NCI-H1436 (cell line): ENCODE measurements around the gene ADCY10.
"Not testable (repeated sequence)": the region's sequence is repeated elsewhere in the genome, so short reads cannot be mapped to it uniquely, and the experiment has no call there.

Experiments
- DNase-seq: peaks from one replicate; lab custom pipeline; 2025; lab: John Stamatoyannopoulos, UW

ADCY10 gene

GRCh38 chr1:167854184-167854583 lies 59.8 kb downstream of the ADCY10 start:
- DNase-seq = no peak

- DNase-seq = no peak
Observed at GRCh38 chr1:167849666-167850065, 64.3 kb downstream of the ADCY10 start.

- DNase-seq = no peak
Observed at GRCh38 chr1:167842872-167843271, 71.1 kb downstream of the ADCY10 start.

DNA sequence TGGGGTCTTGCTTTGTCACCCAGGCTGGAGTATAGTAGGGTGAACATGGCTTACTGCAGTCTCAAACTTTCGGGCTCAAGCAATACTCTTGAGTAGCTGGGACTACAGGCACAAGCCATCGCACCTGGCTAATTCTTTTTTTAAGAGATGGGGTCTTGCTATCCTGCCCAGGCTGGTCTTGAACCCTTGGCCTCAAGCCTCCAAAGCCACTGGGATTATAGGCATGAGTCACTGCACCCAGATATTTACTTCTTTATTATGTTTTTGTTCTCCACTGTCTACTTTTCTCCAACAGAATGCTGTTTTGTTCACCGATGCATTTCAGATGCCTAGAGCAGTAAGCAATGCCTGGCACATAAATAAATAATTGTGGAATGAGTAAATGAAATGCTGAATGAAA lies 72.4 kb downstream of the ADCY10 start:
- DNase-seq = no peak

DNA sequence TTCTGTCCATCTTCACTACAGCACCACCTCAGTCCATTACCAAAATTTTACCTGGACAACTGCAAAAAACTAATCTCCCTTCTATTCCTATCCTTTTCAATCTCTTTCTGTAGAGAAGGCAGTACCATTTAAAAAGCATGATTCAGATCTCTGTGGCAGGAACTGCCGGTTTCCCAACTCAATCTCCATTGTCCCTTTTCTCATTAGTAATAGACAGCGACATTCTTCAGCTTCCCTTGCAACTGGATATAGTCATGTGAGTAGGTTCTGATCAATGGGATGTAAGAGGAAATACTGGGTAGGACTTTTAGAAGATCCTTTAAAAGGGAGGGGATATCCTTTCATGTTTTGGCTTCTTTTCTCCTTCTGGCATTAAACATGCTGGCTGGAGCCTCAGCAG lies 74.9 kb downstream of the ADCY10 start:
- DNase-seq = no peak

DNA sequence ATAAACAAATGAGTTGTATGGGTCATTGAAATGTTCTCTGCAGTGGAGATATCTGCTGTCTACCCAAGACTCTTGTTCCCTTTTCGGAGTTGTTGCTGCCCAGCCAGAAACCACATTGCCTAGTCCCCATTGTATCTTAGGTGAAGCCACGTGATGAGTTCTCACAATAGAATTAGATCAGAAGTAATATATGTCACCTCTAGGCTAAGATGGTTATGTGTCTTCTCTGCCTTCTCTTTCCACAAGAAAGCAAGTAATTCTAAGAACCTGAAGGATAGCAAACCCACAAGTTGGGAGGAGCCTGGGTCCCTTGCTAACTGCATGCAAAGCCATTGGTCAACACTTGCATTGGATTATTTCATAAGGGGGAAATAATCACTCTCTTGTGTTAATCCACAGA lies 76.6 kb downstream of the ADCY10 start:
- no peak for DNase-seq

DNA sequence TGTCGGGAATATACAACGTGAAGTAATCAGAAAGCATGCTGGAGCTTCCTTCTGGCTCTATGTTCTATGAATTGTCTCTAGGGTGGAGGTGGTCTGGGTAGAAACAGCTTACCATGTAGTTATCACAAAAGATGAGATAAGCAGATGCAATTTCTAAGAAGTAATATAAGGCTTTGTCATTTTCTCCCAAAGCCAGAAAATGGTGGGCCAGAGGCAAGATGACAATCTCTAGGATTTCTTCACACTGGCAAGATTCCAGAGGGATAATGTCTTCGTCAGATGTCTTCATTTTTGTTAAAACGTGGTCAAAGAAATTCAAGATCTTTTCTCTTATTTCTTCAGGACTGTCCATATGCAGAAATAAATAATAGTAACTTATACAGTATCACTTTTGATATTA lies 77.7 kb downstream of the ADCY10 start:
- DNase-seq = no peak

- no peak for DNase-seq
Observed at GRCh38 chr1:167833904-167834303, 80.0 kb downstream of the ADCY10 start.

DNA sequence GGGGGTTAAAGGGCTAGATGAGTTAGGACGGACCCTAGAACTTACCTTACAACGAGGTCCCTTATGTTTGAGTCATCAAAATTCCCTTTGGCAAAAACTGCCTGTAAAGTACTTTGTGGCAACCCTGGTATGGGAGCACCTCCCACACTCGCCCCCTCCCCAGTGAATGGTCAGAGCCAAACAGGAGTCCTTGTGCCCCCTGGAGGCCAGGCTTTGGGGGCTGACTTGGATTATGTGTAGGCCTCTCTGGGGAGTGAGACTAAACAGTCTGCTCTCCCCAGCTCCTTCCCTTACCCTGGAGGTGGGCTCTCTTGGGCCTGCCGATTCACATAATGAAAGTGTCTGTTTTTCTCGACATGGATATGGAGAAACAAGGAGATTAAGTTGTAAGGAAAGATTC lies 81.2 kb downstream of the ADCY10 start:
- DNase-seq = no peak

- DNase-seq = not testable (repeated sequence)
Observed at GRCh38 chr1:167830668-167831067, 83.3 kb downstream of the ADCY10 start.

GRCh38 chr1:167829868-167830267 lies 84.1 kb downstream of the ADCY10 start:
- DNase-seq = no peak

DNA sequence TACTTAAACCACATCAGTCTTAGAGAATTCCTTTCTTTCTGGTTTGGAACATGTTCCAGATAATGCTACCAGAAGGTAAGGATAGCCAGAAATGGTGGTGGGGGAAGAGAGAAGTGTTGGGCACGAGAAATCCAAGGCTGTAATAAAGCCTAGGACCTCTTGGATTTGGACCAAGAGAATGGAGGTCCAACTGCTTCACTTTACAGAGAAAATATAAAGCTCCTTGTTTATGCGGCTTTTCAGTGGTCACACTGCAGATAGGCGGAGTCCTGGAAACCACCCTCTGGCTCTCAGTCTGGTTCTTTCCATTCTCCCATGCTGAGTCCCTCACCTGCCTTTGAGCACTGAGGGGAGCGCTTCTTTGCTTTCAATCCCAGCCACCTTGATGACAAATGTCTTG lies 87.8 kb downstream of the ADCY10 start:
- DNase-seq = no peak

DNA sequence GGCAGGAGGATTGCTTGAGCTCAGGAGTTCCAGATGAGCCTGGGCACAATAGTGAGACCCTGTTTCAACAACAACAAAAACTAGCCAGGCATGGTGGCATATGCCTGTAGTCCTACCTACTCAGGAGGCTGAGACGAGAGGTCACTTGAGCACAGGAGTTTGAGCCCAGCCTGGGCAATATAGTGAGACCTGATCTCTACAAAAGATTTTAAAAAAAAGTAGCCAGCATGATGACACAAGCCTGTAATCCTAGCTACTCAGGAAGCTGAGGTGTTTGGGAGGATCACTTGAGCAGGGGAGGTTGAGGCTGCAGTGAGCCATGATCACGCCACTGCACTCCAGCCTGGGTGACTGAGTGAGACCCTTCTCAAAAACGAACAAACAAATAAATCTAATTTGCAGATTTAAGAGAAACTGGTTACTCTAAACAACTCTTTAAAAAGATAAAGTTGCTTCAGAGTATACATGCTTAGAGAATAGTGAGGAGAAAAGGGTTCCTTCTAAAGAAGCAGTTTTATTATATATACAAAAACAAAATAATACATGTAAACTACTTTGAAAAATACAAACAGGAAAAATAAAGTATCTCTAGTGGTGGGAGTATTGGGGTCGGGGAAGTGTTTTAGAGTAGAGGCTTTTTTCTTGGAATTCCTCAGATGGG lies 88.4 kb downstream of the ADCY10 start:
- no peak for DNase-seq

- no peak for DNase-seq
Observed at GRCh38 chr1:167824163-167824794, 89.7 kb downstream of the ADCY10 start.

DNA sequence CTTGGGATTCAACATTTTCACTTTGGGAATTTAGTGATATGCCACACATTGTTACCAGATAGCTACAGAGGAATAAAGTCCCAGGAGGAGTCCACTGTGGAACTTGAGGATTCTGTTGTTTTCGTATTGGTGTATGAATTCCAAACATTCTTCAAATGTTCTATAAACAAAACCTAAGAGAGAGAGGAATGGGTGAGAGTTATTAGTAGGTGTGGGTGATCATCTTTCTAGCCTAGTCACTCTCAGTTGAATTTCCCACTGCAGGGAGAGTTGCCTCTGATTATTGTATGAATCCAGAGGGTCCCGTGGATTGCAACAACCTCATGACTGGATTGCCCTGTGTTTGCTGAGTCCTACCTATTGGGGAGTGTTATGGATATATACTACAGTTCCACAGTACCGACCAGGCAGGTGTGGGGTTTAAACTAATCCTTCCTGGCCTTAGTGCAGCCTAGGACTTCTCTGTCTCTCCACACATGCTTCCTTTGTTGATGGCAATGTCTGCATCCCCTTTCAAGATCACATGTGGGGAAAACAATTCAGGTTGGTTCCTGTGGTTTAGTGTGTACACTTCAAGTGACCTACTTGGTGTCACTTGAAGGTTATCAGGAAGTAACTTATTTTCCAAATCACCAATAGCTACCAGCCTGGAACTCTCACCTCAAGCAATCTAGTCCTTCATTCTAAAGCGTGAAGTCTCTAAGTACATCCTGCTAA lies 91.8 kb downstream of the ADCY10 start:
- no peak for DNase-seq

- no peak for DNase-seq
Observed at GRCh38 chr1:167821356-167821685, 92.6 kb downstream of the ADCY10 start.

DNA sequence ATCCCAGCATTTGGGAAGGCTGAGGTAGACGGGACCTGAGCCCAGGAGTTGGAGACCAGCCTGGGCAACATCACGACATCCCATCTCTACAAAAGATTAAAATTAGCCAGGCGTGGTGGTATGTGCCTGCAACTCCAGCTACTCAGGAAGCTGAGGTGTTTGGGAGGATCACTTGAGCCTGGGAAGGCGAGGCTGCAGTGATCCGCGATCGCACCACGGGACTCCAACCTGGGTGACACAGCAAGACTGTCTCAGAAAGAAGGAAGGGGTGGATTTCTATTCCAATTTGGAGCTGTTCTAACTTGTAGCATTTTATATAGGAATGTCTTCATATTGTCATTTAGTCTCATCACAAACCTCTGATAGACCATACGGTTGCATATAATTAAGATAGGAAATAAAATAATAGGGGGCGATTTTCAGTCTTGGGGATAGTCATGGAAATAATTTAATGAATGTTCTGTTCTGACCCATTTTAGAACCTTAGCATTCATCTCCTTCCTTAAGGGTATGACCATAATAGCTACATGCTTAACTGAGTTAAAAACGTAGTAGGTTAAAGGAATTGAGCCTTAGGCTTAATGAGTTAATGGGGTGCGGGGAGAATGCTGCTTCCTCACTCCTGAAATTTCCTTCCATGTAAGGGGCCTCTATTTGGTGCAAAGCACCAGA lies 93.1 kb downstream of the ADCY10 start:
- no peak for DNase-seq

GRCh38 chr1:167819849-167820683 lies 93.9 kb downstream of the ADCY10 start:
- DNase-seq = no peak

GRCh38 chr1:167815650-167816049 lies 98.3 kb downstream of the ADCY10 start:
- no peak for DNase-seq

GRCh38 chr1:167812972-167813371 lies 101.0 kb downstream of the ADCY10 start:
- no peak for DNase-seq

DNA sequence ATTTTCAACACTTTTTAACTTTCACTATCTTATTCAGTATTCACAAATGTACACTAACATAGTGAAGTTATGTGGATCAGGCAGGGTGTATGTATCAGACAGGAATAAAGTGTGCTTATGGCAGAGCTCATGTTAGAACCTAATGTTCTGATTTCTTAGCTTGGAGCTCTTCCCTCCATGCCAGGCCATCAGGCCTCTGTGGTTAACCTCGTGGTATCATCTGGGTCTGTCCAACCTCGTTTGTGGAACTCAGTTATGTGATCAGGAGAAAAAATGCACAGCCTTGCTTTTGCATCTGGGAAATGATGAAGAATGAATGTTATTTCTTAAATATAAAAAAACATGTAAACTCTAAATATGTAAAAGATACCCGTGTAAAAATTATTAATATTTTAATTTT lies 105.2 kb downstream of the ADCY10 start:
- no peak for DNase-seq

GRCh38 chr1:167808104-167808503 lies 105.8 kb downstream of the ADCY10 start:
- no peak for DNase-seq
